IMR-90 (cell line): ENCODE data around the gene COL9A3. TPM values are rescaled to one million over a fixed set of nuclear protein-coding genes. Genes with fewer than 3 reads are reported as not detected.

Experiments used
- ATAC-seq: fragments of 200-7000 bp; cut with Tn5 transposase; 2 replicates; pipeline ENCODE4 v1.9.1; 2020; ENCODE audit warnings: low read depth, mild to moderate bottlenecking, moderate library complexity
- BruUV-seq: library from RNA; stranded (reverse); fragments of 400-500 nt; replicated peaks from 2 replicates; lab custom pipeline; 2021; lab: Mats Ljungman, UMichigan
- CTCF ChIA-PET: fragments of 300-600 bp; formaldehyde crosslinking; extraction: SDS; loops from one replicate; lab custom pipeline; 2021; ENCODE audit warnings: antibody characterized with exemption; lab: Yijun Ruan, JAX
- POLR2A ChIA-PET: fragments of 300-600 bp; sonication (Branson Sonifier 250); formaldehyde crosslinking; loops from one replicate; lab custom pipeline; 2022; ENCODE audit warnings: antibody characterized with exemption; ENCODE audit not compliant: unreplicated experiment; lab: Charles Lee
- DNase-seq: peaks from one replicate; pipeline ENCODE4 v3.0.0; 2013
- H2AFZ ChIP-seq: replicated peaks from 2 replicates; pipeline ENCODE3; 2013; ENCODE audit warnings: low read length, mild to moderate bottlenecking; ENCODE audit not compliant: poor library complexity
- H2AK5ac ChIP-seq: 2 replicates; pipeline ENCODE4 v1.6.1; 2013; ENCODE audit warnings: low read depth, low read length, inconsistent platforms
- H2AK9ac ChIP-seq: replicated peaks from 2 replicates; pipeline ENCODE3; 2013; ENCODE audit warnings: mild to moderate bottlenecking, low read depth, low read length, moderate library complexity; ENCODE audit not compliant: poor library complexity
- H2BK120ac ChIP-seq: 2 replicates; pipeline ENCODE4 v1.6.1; 2013; ENCODE audit warnings: low read depth, low read length, inconsistent platforms
- H2BK15ac ChIP-seq: 3 replicates; pipeline ENCODE4 v1.6.1; 2013; ENCODE audit warnings: low read depth, low read length, inconsistent platforms
- H2BK20ac ChIP-seq: 2 replicates; pipeline ENCODE4 v1.6.1; 2013; ENCODE audit warnings: low read depth, mild to moderate bottlenecking, inconsistent platforms, low read length, moderate library complexity
- H2BK5ac ChIP-seq: 2 replicates; pipeline ENCODE4 v1.6.1; 2013; ENCODE audit warnings: mild to moderate bottlenecking, low read depth, low read length, inconsistent platforms; ENCODE audit not compliant: poor library complexity, severe bottlenecking
- H3K14ac ChIP-seq: replicated peaks from 2 replicates; pipeline ENCODE4 v1.6.1; 2013; ENCODE audit warnings: low read depth, low read length, inconsistent platforms
- H3K18ac ChIP-seq: 2 replicates; pipeline ENCODE4 v1.6.1; 2013; ENCODE audit warnings: low read depth, low read length, control low read depth
- H3K23ac ChIP-seq: 2 replicates; pipeline ENCODE4 v1.6.1; 2013; ENCODE audit warnings: low read depth, low read length, inconsistent platforms
- H3K27ac ChIP-seq: 2 replicates; pipeline ENCODE4 v1.5.1; 2013; ENCODE audit warnings: mild to moderate bottlenecking, control low read depth, low read length; ENCODE audit not compliant: insufficient read depth
- H3K27me3 ChIP-seq: 2 replicates; pipeline ENCODE4 v1.6.1; 2013; ENCODE audit warnings: low read length; ENCODE audit not compliant: control insufficient read depth, insufficient read depth
- H3K36me3 ChIP-seq: 2 replicates; pipeline ENCODE4 v1.6.1; 2013; ENCODE audit warnings: low read length, mixed read lengths; ENCODE audit not compliant: control insufficient read depth, insufficient read depth
- H3K4ac ChIP-seq: 2 replicates; pipeline ENCODE4 v1.6.1; 2013; ENCODE audit warnings: low read depth, low read length, inconsistent platforms
- H3K4me1 ChIP-seq: 2 replicates; pipeline ENCODE4 v1.6.1; 2013; ENCODE audit warnings: low read length, mixed read lengths; ENCODE audit not compliant: control insufficient read depth, insufficient read depth
- H3K4me2 ChIP-seq: 2 replicates; pipeline ENCODE4 v1.6.1; 2013; ENCODE audit warnings: low read depth, mild to moderate bottlenecking, control low read depth, low read length, moderate library complexity
- H3K4me3 ChIP-seq: 2 replicates; pipeline ENCODE4 v1.5.1; 2013; ENCODE audit warnings: low read depth, mild to moderate bottlenecking, control low read depth, low read length, moderate library complexity; ENCODE audit not compliant: insufficient read depth
- H3K56ac ChIP-seq: 2 replicates; pipeline ENCODE4 v1.6.1; 2013; ENCODE audit warnings: low read length, inconsistent platforms; ENCODE audit not compliant: insufficient read depth; ENCODE audit errors: extremely low read depth
- H3K79me1 ChIP-seq, 2 experiments: 2 replicates each; pipeline ENCODE4 v1.6.1; 2013; ENCODE audit warnings: low read length in 2 of 2, inconsistent platforms in 1 of 2, low read depth in 1 of 2
- H3K9ac ChIP-seq: 2 replicates; pipeline ENCODE4 v1.6.1; 2013; ENCODE audit warnings: low read depth, low read length, control low read depth
- H3K9me1 ChIP-seq: 2 replicates; pipeline ENCODE4 v1.6.1; 2013; ENCODE audit warnings: low read length, inconsistent platforms; ENCODE audit not compliant: insufficient read depth
- H3K9me3 ChIP-seq: 2 replicates; pipeline ENCODE4 v1.6.1; 2013; ENCODE audit warnings: low read length; ENCODE audit not compliant: control insufficient read depth, insufficient read depth
- H4K20me1 ChIP-seq: 2 replicates; pipeline ENCODE4 v1.6.1; 2013; ENCODE audit warnings: low read length, inconsistent platforms; ENCODE audit not compliant: insufficient read depth
- H4K5ac ChIP-seq: 2 replicates; pipeline ENCODE4 v1.6.1; 2013; ENCODE audit warnings: mild to moderate bottlenecking, low read depth, low read length, control low read depth
- H4K8ac ChIP-seq, 2 experiments: 2 replicates each; pipeline ENCODE4 v1.6.1; 2013; ENCODE audit warnings: low read depth in 2 of 2, low read length in 2 of 2, control low read depth in 1 of 2, inconsistent platforms in 1 of 2
- H4K91ac ChIP-seq: 2 replicates; pipeline ENCODE4 v1.6.1; 2013; ENCODE audit warnings: low read depth, low read length, inconsistent platforms; ENCODE audit not compliant: insufficient read depth
- CHD1 ChIP-seq: IDR thresholded peaks from 2 replicates; pipeline ENCODE4 v1.6.1; 2012; ENCODE audit warnings: low read depth, low read length, improper control_type of control experiment
- CTCF ChIP-seq: conservative IDR thresholded peaks from 2 replicates; pipeline ENCODE4 v1.5.1; 2012; ENCODE audit warnings: mild to moderate bottlenecking, low read depth, low read length, improper control_type of control experiment
- ELK1 ChIP-seq: fragments of 150-350 bp; IDR thresholded peaks from 2 replicates; pipeline ENCODE4 v1.6.1; 2016; ENCODE audit warnings: low read depth, mild to moderate bottlenecking, low read length, moderate library complexity, borderline replicate concordance
- MAFK ChIP-seq: IDR thresholded peaks from 2 replicates; pipeline ENCODE4 v1.6.1; 2012; ENCODE audit warnings: low read depth, low read length, improper control_type of control experiment
- MAZ ChIP-seq: IDR thresholded peaks from 2 replicates; pipeline ENCODE4 v1.6.1; 2012; ENCODE audit warnings: low read depth, mild to moderate bottlenecking, low read length, improper control_type of control experiment, moderate library complexity, borderline replicate concordance
- MXI1 ChIP-seq: IDR thresholded peaks from 2 replicates; pipeline ENCODE4 v1.6.1; 2012; ENCODE audit warnings: low read depth, mild to moderate bottlenecking, low read length, moderate library complexity, borderline replicate concordance
- POLR2A ChIP-seq: IDR thresholded peaks from 2 replicates; pipeline ENCODE4 v1.6.1; 2012; ENCODE audit warnings: mild to moderate bottlenecking, low read depth, low read length
- SMC3 ChIP-seq: fragments of 150-350 bp; IDR thresholded peaks from 2 replicates; pipeline ENCODE4 v1.6.1; 2016; ENCODE audit warnings: low read depth, mild to moderate bottlenecking, antibody characterized with exemption, low read length, moderate library complexity
- USF2 ChIP-seq: fragments of 150-350 bp; IDR thresholded peaks from 2 replicates; pipeline ENCODE4 v1.6.1; 2017; ENCODE audit warnings: mild to moderate bottlenecking, antibody characterized with exemption, low read length, low read depth
- WGBS, 2 experiments: methylation state at CpG; one replicate each; pipeline versions ENCODE4 v1.1.5 to v1.1.7; 2013; ENCODE audit warnings: missing lambda C conversion rate in 2 of 2; ENCODE audit not compliant: insufficient read length in 1 of 2; ENCODE audit errors: extremely low coverage in 2 of 2; 5-methylcytosine and 5-hydroxymethylcytosine counted together
- dilution Hi-C: fragments of 300-500 bp; cut with HindIII; formaldehyde crosslinking; loops from one replicate; pipeline ENCODE4 v1.14.3; 2018; ENCODE audit warnings: low sequenced_read_pairs; ENCODE audit not compliant: unreplicated experiment
- in situ Hi-C: fragments of 300-500 bp; cut with MboI; formaldehyde crosslinking; loops from 3 replicates; pipeline ENCODE4 v1.14.3; 2019; ENCODE audit warnings: low sequenced_read_pairs, inconsistent platforms, mixed read lengths
- intact Hi-C: fragments of 100-400 bp; cut with micrococcal nuclease; formaldehyde crosslinking; loops from 2 replicates; pipeline ENCODE4 v1.10.0; 2022
- polyA plus RNA-seq, 3 experiments: library from polyadenylated mRNA; depleted of rRNA; stranded (reverse); fragments of >200 nt; gene quantifications; 2 replicates each; pipeline ENCODE4 v1.2.3, GENCODE V29; 2012; ENCODE audit warnings: low replicate concordance in 1 of 3
- total RNA-seq: library from RNA; depleted of rRNA; stranded (reverse); fragments of >200 nt; gene quantifications from 2 replicates; pipeline ENCODE4 v1.2.3, GENCODE V29; 2012

The COL9A3 gene
- total and polyA plus RNA-seq, 2 of the 4 experiments (the other 2 are of a cell fraction): 0.36 to 1.4 TPM

DNA sequence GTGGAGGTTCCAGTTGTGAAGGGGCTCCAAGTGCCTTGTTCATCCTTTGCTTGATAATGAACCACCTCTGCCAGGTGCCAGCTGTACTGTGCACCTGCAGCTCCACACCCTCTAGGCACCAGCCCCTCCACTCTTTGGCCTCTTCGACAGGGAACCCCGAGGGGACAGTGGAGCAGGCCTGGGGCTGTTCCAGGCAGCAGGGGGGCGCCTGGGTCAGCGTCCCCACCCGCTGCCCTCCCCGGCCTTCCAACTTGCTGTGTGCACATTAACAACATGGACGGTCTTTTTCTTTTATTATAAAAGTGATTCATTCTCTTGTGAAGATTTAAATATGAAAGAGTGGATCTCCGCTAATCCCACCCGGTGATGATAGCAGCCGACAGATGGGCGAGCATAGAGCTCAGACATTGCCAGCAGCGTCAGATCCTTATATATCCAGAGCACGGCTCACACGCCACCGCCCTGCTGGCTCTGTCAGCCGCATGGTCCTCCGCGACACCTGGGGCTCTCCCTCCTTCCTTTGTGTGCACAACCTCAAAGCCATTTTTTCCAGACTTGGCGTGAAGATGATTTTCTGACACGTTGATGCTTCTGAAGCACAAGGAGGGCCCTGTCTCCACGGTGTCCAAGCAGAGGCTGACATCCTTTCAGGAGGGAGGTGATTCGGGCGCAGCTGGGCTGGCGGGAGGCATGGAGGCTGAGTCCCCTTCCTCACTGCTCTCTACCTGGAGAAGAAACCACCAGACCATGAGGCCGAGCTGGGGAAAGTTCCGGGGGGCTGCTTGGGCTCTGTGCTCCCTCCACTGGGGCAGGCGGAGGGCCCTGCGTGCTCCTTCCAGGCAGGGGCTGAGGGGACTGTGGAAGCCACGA lies 42.8 kb upstream of the COL9A3 start:
- Histone ChIP-seq H3K79me1 (no peaks in the 10 kb centered on the region), H3K4me3 (no peak overlapping the region), H3K18ac (no peak overlapping the region), H3K23ac (no peak overlapping the region), H4K91ac (no peak overlapping the region), H2BK15ac (no peak overlapping the region), H3K27me3 (peaks cover 2% of the 10 kb centered on the region; the same call in 1 of the 2 replicates), H3K56ac (no peak overlapping the region), H4K5ac (no peak overlapping the region), H3K36me3 (no peaks in the 10 kb centered on the region), H2BK20ac (no peak overlapping the region), H2AK9ac (no peak overlapping the region), H3K9ac (no peak overlapping the region), H3K4ac (no peak overlapping the region), H2BK5ac (no peak overlapping the region), H3K27ac (no peak overlapping the region), H3K9me1 (peaks cover 2% of the 10 kb centered on the region), H4K8ac (no peak overlapping the region), H2AFZ (no peak overlapping the region), H3K4me1 (peaks cover 5% of the 10 kb centered on the region; the same call in 1 of the 2 replicates), H3K4me2 (no peak overlapping the region), H2AK5ac (no peak overlapping the region), H3K9me3 (no peaks in the 10 kb centered on the region), H3K14ac (no peak overlapping the region), H4K20me1 (no peaks in the 10 kb centered on the region), H2BK120ac (no peak overlapping the region)
- no peak for ATAC-seq
- ChIA-PET POLR2A (no interaction called here), CTCF (no interaction called here)
- DNase-seq: no peak
- intact Hi-C loops (no loop called here), in situ Hi-C loops (no loop called here), dilution Hi-C loops (no loop called here)
- 75% methylated on average over 4 of the region's 29 CpGs; no CpG with 5 or more reads in 1 of the 2 experiments for whole genome bisulfite sequencing, 2 experiments
- BruUV-seq: no TSS peak
- TF ChIP-seq CHD1 (no peak), SMC3 (no peak), MXI1 (no peak), ELK1 (no peak), MAFK (no peak), USF2 (no peak), POLR2A (no peak), MAZ (no peak), CTCF (no peak)
